Bronchus fibroblast of lung (primary cell): ENCODE data around the gene ZNF814. TPM values are rescaled to one million over a fixed set of nuclear protein-coding genes. Genes with fewer than 3 reads are reported as not detected.

Experiments used
- total RNA-seq: library from RNA; depleted of rRNA; stranded (reverse); fragments of >200 nt; gene quantifications from 2 replicates; pipeline ENCODE4 v1.2.3, GENCODE V29; 2015

ZNF814 gene
- 4.5 and 4.9 TPM in 2 replicates for total RNA-seq

GRCh38 chr19:57888560-57889231, at the start of gene ZNF814:
TSS of gene ZNF814 (minus strand) at chr19:57889037. CDS start at chr19:57888802, 235 bp downstream.

GRCh38 chr19:57934820-57935665, 46.2 kb upstream of the ZNF814 start, which contains the start of gene ZNF418:
TSS of gene ZNF418 (minus strand) at chr19:57935402. CDS start at chr19:57933822, 1,580 bp downstream.

GRCh38 chr19:57916168-57916995, 27.5 kb upstream of the ZNF814 start, which contains the start of gene ZNF417:
TSS of gene ZNF417 (minus strand) at chr19:57916592. CDS start at chr19:57916411, 181 bp downstream.

DNA sequence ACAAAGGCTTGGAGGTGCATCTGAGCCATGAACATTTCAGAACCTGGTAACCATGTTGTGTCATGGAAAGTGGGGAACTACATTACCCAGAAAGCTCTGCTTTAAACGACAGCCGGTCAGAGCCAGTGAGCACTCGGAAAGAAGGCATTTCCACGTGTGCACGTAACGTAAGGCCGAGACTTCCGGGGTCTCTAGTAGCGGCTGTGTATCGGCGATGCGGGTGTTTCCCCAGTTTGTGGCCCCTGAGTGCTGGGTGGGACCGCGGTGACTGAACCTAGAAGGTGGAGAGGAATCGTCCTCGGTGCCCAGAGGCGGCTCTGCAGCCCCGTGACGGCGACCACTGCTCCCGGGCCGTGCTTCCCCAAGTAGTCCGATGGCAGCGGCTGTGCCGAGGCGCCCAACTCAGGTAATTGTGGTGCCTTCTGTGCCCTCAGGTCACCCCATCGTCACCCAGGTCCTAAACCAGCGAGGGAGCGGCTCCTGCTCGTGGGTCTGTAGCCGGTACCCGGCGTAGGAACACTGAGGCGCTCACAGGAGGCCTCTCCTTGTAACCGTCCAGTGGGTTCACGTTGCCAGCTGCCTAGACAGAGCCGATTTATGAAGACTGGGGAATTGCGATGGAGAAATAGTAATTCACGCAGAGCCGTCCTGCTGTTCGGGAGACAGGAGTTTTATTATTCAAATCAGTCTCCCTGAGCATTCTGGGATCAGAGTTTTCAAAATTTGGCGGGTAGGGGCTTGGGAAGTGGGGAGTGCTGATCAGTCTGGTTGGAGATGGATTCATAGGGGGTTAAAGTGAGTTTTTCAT, 39.0 kb downstream of the ZNF814 start, which contains the start of gene ZNF587:
Gene ZNF587 (plus strand): TSS at position 194 of the 808 bp plus-strand sequence. CDS start 180 bp downstream, at position 374.

GRCh38 chr19:57830071-57830602, 58.7 kb downstream of the ZNF814 start, which contains the start of gene ZNF587B:
TSS of gene ZNF587B (plus strand) at chr19:57830299. CDS start at chr19:57830529, 230 bp downstream.

DNA sequence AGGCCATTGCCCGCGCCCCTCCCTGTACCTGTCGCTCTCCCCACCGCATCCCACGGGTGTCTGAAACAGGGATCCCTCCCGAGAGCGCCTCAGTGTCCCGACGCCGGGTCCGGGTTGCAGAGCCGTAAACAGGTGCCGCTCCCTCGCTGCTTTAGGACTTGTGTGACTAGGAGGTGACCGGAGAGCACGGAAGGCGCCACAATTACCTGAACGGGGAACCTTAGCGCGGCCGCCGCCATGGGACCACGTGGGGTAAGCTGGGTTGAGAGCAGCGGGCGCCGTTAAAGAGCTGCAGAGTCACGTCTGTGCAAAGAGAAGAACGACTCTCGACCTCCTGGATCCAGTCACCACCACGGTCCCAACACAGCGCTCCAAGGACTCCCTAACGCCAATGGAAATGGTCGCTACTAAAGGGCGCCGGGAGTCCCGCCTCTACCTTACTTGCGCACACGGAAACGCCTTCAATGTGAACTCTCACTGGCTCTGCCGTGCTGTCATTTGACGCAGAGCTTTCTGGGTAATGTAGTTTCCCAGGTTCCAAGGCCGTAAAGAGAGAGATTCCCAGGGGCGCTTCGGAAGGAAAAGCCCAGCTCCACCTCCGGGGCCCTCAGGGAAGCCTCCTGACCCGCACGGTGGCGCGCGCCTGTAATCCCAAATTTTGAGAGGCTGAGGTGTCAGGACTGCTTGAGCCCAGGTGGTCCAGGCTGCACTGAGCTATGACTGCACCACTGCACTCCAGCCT, 74.2 kb downstream of the ZNF814 start, which contains the start of gene ZNF552:
Gene ZNF552 (minus strand): TSS at position 409 of the 742 bp plus-strand sequence. CDS start 170 bp downstream, at position 239.

Other genes starting within 250 kb of the ZNF814 start
- gene ZSCAN4, start 220.1 kb downstream of the ZNF814 start, total RNA-seq = not detected in 2 replicates
- 4.0 and 6.8 TPM in 2 replicates for gene ZNF551, start 207.1 kb downstream of the ZNF814 start, total RNA-seq
- gene ZNF154, start 179.8 kb downstream of the ZNF814 start, total RNA-seq = 1.0 and 1.3 TPM in 2 replicates
- 3.4 and 4.5 TPM in 2 replicates for gene ZNF671, start 161.4 kb downstream of the ZNF814 start, total RNA-seq
- gene ZNF776, start 142.2 kb downstream of the ZNF814 start, total RNA-seq = 4.8 and 5.7 TPM in 2 replicates
- 4.9 and 5.9 TPM in 2 replicates for gene ZNF586, start 119.4 kb downstream of the ZNF814 start, total RNA-seq
- 3.0 and 4.2 TPM in 2 replicates for gene ZNF552, start 74.1 kb downstream of the ZNF814 start, total RNA-seq
- gene ZNF587B, start 58.7 kb downstream of the ZNF814 start, total RNA-seq = 8.0 and 9.6 TPM in 2 replicates
- gene ZNF587, start 39.2 kb downstream of the ZNF814 start, total RNA-seq = 8.5 and 13.4 TPM in 2 replicates
- 4.5 and 8.6 TPM in 2 replicates for gene ZNF417, start 27.6 kb upstream of the ZNF814 start, total RNA-seq
- 1.2 and 1.3 TPM in 2 replicates for gene ZNF418, start 46.4 kb upstream of the ZNF814 start, total RNA-seq
- gene ZNF256, start 58.7 kb upstream of the ZNF814 start, total RNA-seq = 1.9 and 2.4 TPM in 2 replicates
- not detected in 2 replicates for gene C19orf18, start 85.5 kb upstream of the ZNF814 start, total RNA-seq
- 7.4 TPM in 2 replicates for gene ZNF606, start 113.8 kb upstream of the ZNF814 start, total RNA-seq
- gene ZSCAN1, start 145.0 kb upstream of the ZNF814 start, total RNA-seq = not detected in 2 replicates
- 2.0 and 2.8 TPM in 2 replicates for gene ZNF135, start 170.2 kb upstream of the ZNF814 start, total RNA-seq
- gene ZSCAN18, start 209.2 kb upstream of the ZNF814 start, total RNA-seq = 29.7 and 29.9 TPM in 2 replicates